Uterus (tissue), 4 donors: ENCODE measurements around the gene CEP78. TPM values are rescaled to one million over a fixed set of nuclear protein-coding genes. Genes with fewer than 3 reads are reported as not detected.

Experiments used
- DNase-seq, 2 donors: peaks; one replicate each; pipeline ENCODE4 v3.0.0-alpha.2; 2019 to 2020
- H3K27ac ChIP-seq, 2 donors: fragments of 200-600 bp; sonication (generic); 1 replicate in 1 of 2; 2 replicates in 1 of 2; pipeline ENCODE4 v1.5.1; 2016 to 2018
- H3K27me3 ChIP-seq, 2 donors: fragments of 200-600 bp; sonication (generic); one replicate each; pipeline ENCODE4 v1.5.1; 2018 to 2019; ENCODE audit warnings: control low read depth in 1 of 2
- H3K36me3 ChIP-seq, 2 donors: fragments of 200-600 bp; sonication (generic); one replicate each; pipeline ENCODE4 v1.5.1; 2019; ENCODE audit warnings: control low read depth in 1 of 2
- H3K4me1 ChIP-seq, 2 donors: fragments of 200-600 bp; sonication (generic); one replicate each; pipeline ENCODE4 v1.5.1; 2018 to 2019; ENCODE audit warnings: control low read depth in 1 of 2
- H3K4me3 ChIP-seq, 2 donors: fragments of 200-600 bp; sonication (generic); 1 replicate in 1 of 2; 2 replicates in 1 of 2; pipeline ENCODE4 v1.5.1; 2018 to 2019; ENCODE audit warnings: mild to moderate bottlenecking in 1 of 2
- H3K9me3 ChIP-seq, 2 donors: fragments of 200-600 bp; sonication (generic); one replicate each; pipeline ENCODE4 v1.5.1; 2019; ENCODE audit warnings: control low read depth in 1 of 2
- POLR2A ChIP-seq, 2 donors: fragments of 450-650 bp; IDR thresholded peaks; one replicate each; pipeline ENCODE4 v1.6.1; 2016; ENCODE audit warnings: antibody characterized with exemption in 2 of 2, mild to moderate bottlenecking in 1 of 2, moderate library complexity in 1 of 2
- intact Hi-C: fragments of 100-400 bp; cut with DNase I; formaldehyde crosslinking; loops from one replicate; pipeline ENCODE4 v1.15.1; 2023; ENCODE audit warnings: low total_unique reads
- total RNA-seq, 4 donors: library from RNA; depleted of rRNA in 3 of 4; stranded (reverse); fragments of >200 nt in 3 of 4; gene quantifications; one replicate each; pipeline versions ENCODE4 v1.1.0 to v1.2.4, GENCODE V29; 2014 to 2023
- TF ChIP-seq, protein P1 (sequence below), 4 experiments: fragments of 200-600 bp in 2 of 4; fragments of 450-650 bp in 2 of 4; sonication (generic) in 2 of 4; IDR thresholded peaks; one replicate each; pipeline ENCODE4 v1.5.1; 2016 to 2019; ENCODE audit warnings: antibody characterized with exemption in 4 of 4, mild to moderate bottlenecking in 2 of 4, moderate library complexity in 1 of 4
- donor health status: DM: yes; HTN: yes; CAD: no.

CEP78 gene
- total RNA-seq, 4 donors from 2014 or later: 8.7 to 59.3 (median 26.7) TPM

DNA sequence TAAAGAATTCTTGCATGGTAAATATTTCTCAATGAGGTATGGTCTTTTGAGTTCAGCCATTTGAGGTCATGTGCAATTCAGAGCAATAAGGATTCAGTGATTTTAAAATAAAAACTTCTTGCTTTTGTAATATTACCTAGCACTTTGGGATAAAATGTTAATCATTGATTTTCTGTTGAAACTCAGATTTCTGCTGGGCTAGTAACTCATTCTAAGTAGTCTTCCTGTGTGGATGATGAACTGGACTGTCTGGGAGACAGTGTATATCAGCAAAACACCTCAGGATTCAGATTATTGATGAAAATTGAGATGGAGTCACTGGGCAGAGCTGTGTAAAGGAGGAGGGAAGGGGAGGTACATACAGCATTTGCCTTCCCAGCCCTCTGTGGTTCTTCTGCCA lies 50.2 kb downstream of the CEP78 start:
- H3K27ac ChIP-seq: no peak overlapping the region
- H3K9me3 ChIP-seq: no peaks in the 10 kb centered on the region
- H3K4me3 ChIP-seq: no peak overlapping the region
- no peaks in the 10 kb centered on the region for H3K36me3 ChIP-seq
- H3K4me1 ChIP-seq: no peaks in the 10 kb centered on the region
- intact Hi-C loops: no loop called here
- no peak for TF ChIP-seq POLR2A (IDR thresholded peaks at IDR 0.05)
- TF ChIP-seq, protein P1, sequence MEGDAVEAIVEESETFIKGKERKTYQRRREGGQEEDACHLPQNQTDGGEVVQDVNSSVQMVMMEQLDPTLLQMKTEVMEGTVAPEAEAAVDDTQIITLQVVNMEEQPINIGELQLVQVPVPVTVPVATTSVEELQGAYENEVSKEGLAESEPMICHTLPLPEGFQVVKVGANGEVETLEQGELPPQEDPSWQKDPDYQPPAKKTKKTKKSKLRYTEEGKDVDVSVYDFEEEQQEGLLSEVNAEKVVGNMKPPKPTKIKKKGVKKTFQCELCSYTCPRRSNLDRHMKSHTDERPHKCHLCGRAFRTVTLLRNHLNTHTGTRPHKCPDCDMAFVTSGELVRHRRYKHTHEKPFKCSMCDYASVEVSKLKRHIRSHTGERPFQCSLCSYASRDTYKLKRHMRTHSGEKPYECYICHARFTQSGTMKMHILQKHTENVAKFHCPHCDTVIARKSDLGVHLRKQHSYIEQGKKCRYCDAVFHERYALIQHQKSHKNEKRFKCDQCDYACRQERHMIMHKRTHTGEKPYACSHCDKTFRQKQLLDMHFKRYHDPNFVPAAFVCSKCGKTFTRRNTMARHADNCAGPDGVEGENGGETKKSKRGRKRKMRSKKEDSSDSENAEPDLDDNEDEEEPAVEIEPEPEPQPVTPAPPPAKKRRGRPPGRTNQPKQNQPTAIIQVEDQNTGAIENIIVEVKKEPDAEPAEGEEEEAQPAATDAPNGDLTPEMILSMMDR (IDR thresholded peaks at IDR 0.05): no peak
- H3K27me3 ChIP-seq: no peaks in the 10 kb centered on the region
- no peak for DNase-seq

DNA sequence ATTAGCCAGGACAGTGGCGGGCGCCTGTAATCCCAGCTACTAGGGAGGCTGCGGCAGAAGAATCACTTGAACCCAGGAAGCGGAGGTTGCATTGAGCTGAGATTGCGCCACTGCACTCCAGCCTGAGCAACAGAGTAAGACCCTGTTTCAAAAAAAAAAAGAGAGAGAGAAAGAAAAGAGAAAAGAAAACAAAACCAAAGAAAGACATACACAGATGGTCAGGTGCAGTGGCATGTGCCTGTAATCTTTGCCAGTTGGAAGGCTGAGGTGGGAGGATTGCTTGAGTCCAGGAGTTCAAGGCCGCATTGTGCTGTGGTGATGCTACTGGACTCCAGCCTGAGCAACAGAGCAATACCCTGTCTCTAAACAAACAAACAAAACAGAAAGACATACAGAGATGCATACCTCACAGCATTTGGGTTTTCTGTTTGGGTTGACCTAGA lies 51.1 kb downstream of the CEP78 start:
- Histone ChIP-seq H3K4me1 (no peaks in the 10 kb centered on the region), H3K4me3 (no peak overlapping the region), H3K36me3 (no peaks in the 10 kb centered on the region), H3K27me3 (no peaks in the 10 kb centered on the region), H3K27ac (no peak overlapping the region), H3K9me3 (no peaks in the 10 kb centered on the region)
- DNase-seq: no peak
- no peak for TF ChIP-seq POLR2A (IDR thresholded peaks at IDR 0.05)
- TF ChIP-seq, protein P1 (IDR thresholded peaks at IDR 0.05): no peak
- intact Hi-C loops: no loop called here

- Histone ChIP-seq H3K27me3 (no peaks in the 10 kb centered on the region), H3K9me3 (no peaks in the 10 kb centered on the region), H3K27ac (no peak overlapping the region), H3K4me3 (no peak overlapping the region), H3K36me3 (no peaks in the 10 kb centered on the region), H3K4me1 (no peaks in the 10 kb centered on the region)
- no peak for TF ChIP-seq POLR2A (IDR thresholded peaks at IDR 0.05)
- TF ChIP-seq, protein P1 (IDR thresholded peaks at IDR 0.05): no peak
- intact Hi-C loops: no loop called here
- DNase-seq: no peak
Measured at GRCh38 chr9:78288214-78288892, 52.5 kb downstream of the CEP78 start.

DNA sequence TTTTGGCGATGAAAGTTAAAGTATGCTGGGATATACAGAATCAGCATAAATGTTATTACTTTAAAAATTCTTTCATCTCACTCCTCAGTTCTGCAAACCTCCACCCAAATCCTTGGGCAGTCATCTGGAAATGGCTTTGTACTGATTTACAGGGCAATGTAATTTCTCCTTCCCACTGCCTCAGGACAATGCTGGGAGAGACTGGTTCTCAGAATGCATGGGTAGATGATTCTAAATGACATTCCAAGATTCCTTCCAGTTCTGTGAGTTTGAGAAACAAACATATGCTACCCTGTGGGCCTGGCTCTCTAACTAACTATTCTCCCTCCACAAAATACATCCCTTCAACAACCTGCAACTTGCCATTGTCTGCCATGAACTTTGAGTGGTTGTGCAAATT lies 53.6 kb downstream of the CEP78 start:
- Histone ChIP-seq H3K36me3 (no peaks in the 10 kb centered on the region), H3K27ac (no peak overlapping the region), H3K27me3 (no peaks in the 10 kb centered on the region), H3K4me3 (no peak overlapping the region), H3K9me3 (no peaks in the 10 kb centered on the region), H3K4me1 (no peaks in the 10 kb centered on the region)
- intact Hi-C loops: no loop called here
- no peak for DNase-seq
- TF ChIP-seq, protein P1 (IDR thresholded peaks at IDR 0.05): no peak
- no peak for TF ChIP-seq POLR2A (IDR thresholded peaks at IDR 0.05)

- Histone ChIP-seq H3K36me3 (no peaks in the 10 kb centered on the region), H3K4me1 (no peaks in the 10 kb centered on the region), H3K27me3 (no peaks in the 10 kb centered on the region), H3K27ac (no peak overlapping the region), H3K9me3 (no peaks in the 10 kb centered on the region), H3K4me3 (no peak overlapping the region)
- no peak for DNase-seq
- intact Hi-C loops: no loop called here
- TF ChIP-seq, protein P1 (IDR thresholded peaks at IDR 0.05): no peak
- no peak for TF ChIP-seq POLR2A (IDR thresholded peaks at IDR 0.05)
Measured at GRCh38 chr9:78291240-78291925, 55.5 kb downstream of the CEP78 start.
